Subcutaneous adipose tissue (tissue), 4 donors: Measurements from ENCODE around the gene KATNB1. TPM values are rescaled to one million over a fixed set of nuclear protein-coding genes. Genes with fewer than 3 reads are reported as not detected.

Experiments used
- CTCF ChIP-seq: fragments of 450-650 bp; IDR thresholded peaks from one replicate; pipeline ENCODE4 v1.5.1; 2016; ENCODE audit warnings: low read depth, mild to moderate bottlenecking, control low read depth, antibody characterized with exemption, moderate library complexity
- total RNA-seq, 4 donors: library from RNA; depleted of rRNA; stranded (reverse); fragments of >200 nt; gene quantifications; one replicate each; pipeline ENCODE4 v1.1.0, GENCODE V29; 2016

KATNB1 gene
- total RNA-seq, 4 donors from 2014 or later: 8.6 to 14.3 (median 10.7) TPM

- TF ChIP-seq CTCF: no peak
Observed at GRCh38 chr16:57761301-57761700, 25.7 kb downstream of the KATNB1 start.

GRCh38 chr16:57761957-57762356, 26.4 kb downstream of the KATNB1 start:
- TF ChIP-seq CTCF: no peak

GRCh38 chr16:57762365-57763040, 26.9 kb downstream of the KATNB1 start:
- no peak for TF ChIP-seq CTCF

- TF ChIP-seq CTCF: no peak
Observed at GRCh38 chr16:57763285-57764005, 27.9 kb downstream of the KATNB1 start.

GRCh38 chr16:57764006-57764340, 28.4 kb downstream of the KATNB1 start:
- no peak for TF ChIP-seq CTCF

- no peak for TF ChIP-seq CTCF
Observed at GRCh38 chr16:57764341-57765159, 29.0 kb downstream of the KATNB1 start.

- no peak for TF ChIP-seq CTCF
Observed at GRCh38 chr16:57765160-57765728, 29.7 kb downstream of the KATNB1 start.
